Loucy (cell line): ENCODE results near the gene STAU1.

ENCODE experiments used
- CTCF ChIP-seq: fragments of 200-600 bp; sonication (generic); conservative IDR thresholded peaks from 2 replicates; pipeline ENCODE4 v1.5.1; 2014; ENCODE audit warnings: mild to moderate bottlenecking, antibody characterized with exemption, low read length
- EZH2phosphoT487 ChIP-seq: fragments of 200-600 bp; IDR thresholded peaks from 2 replicates; pipeline ENCODE4 v1.6.1; 2018; ENCODE audit warnings: antibody characterized with exemption, mild to moderate bottlenecking, moderate library complexity, borderline replicate concordance

GRCh38 chr20:49160057-49160929 is 27.8 kb downstream of the STAU1 start:
- no peak for TF ChIP-seq CTCF
- no peak for TF ChIP-seq EZH2phosphoT487
